NCI-H510A treated with DMSO at 0.1 percent for 48 hours (cell line): Measurements from ENCODE around the gene GPX6.
"Not testable (repeated sequence)": the region's sequence is repeated elsewhere in the genome, so short reads cannot be mapped to it uniquely, and the experiment has no call there.

Experiments used
- DNase-seq: peaks from one replicate; lab custom pipeline; 2025; lab: John Stamatoyannopoulos, UW

Gene GPX6, protein sequence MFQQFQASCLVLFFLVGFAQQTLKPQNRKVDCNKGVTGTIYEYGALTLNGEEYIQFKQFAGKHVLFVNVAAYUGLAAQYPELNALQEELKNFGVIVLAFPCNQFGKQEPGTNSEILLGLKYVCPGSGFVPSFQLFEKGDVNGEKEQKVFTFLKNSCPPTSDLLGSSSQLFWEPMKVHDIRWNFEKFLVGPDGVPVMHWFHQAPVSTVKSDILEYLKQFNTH

GRCh38 chr6:28515676-28516075 is at the start of gene GPX6:
Gene GPX6, minus strand, starts transcription at chr6:28515793. Its CDS starts 50 bp downstream, at chr6:28515743.
- no peak for DNase-seq

DNA sequence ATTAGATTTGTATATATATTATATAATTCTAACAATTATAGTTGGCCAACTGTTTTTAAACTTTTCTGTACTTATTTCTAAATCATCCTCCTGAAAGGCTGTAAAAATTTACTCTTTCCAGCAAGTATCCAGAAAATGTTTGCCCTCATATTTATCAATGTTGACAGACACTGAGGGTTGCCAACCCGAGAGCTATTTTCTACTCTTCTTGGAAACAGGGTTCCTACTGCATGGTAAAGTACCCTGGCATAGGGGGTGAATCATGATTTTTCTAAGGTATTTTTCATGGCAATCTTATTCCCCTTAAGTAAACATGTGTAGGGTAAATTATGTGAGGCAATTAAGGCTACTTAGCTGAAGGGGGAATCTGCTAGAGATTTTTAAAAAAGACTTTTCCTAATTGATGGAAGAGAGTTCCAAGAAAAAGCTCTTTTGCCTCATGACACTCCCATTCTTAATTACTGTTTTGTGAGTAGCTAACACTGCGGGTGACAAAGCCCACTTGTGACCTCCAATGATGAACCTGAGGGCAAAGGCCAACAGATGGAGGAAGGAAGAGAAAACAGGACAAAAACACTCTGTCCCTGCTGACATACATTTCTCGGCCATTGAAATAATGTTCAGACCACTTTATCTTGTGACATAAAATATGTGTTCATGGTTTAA is 48.0 kb upstream of the GPX6 start:
- DNase-seq: no peak

GRCh38 chr6:28558629-28559028 is 43.0 kb upstream of the GPX6 start:
- DNase-seq: no peak

DNA sequence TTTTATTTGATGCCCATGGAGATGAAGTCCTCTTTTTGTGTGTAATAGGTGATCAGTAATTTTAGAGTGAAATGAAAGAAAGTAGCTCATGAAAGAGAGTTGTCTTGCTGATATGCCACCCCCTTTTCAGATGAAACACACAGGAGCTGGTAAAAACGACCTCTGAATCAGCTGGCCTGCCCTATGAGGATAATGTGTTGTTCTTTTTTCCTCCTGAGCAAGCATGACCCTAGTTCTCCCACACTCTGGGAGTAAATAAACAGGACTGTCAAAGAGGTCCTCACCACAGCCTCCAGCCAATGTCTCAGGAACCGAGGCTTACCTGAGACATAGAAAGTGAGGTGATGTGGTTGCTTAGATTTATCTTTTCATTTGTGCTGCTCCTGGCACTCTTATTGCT is 39.5 kb upstream of the GPX6 start:
- no peak for DNase-seq

DNA sequence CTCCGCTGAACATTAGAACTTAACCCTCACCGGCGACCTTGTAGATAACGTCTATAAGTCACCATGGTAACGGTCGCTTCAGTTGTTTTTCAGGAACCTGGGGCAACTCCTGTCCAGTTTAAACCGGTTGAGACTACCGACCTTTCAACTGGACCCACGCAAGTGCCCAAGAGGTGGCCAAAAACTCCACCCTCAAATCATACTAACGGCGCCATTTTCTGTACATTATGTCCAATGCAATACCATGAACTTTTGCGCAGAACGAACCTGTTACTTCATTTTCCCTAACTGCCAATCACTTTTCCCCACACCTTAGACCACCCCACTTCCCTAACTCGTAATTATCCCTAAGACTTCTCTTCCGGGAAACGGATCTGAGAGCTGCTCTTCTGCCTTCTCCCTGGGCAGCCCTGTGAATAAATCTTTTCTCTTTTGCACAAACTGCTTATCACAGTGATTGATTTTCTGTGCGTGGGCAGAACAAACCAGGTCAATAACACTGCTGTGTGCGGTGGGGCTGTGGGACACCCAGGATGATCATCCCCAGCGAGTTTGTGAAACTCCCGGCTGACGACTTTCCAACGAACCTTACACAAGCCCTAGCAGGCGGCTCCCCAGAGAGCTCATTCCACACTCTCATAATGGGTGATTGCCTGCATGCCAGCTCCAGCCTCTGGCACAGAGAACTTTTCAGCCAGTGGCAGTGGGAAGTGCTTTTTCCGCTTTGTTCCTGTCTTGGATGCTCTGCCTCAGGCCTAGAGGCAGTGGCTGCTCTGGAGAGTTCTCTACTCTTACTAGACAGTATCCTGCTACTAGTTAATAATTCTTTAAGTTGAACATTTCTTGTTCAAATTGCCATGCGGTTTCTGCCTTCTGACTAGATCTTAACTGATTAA is 38.6 kb upstream of the GPX6 start:
- DNase-seq: no peak

DNA sequence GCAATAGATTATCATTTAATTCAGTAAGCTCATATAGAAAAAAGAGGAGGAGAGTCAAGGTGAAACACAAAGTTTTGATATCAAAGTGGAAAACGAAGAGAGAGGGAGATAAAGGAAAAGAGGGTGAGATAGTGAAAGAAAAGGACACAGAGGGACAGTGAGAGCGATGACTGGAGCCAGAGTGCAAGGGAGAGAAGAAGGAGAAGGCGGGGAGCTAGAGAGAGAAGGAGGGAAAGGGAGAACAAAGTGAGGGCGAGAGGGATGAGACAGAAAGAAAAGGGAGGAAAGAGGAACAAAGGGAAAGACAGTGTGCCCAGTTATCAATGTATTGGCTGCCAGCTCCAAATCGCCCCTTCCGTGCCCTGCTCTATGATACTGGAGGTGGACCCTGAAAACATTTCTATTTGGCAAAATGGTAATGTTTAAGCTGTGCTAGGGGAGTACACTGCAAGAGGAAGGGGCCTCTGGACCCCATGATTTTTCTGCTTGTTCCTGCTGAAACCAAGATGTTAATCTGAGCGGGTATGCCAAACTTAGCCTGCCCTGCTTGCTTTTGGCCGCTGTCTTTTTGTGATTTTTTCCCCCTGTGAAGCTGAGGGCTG is 37.9 kb upstream of the GPX6 start:
- no peak for DNase-seq

DNA sequence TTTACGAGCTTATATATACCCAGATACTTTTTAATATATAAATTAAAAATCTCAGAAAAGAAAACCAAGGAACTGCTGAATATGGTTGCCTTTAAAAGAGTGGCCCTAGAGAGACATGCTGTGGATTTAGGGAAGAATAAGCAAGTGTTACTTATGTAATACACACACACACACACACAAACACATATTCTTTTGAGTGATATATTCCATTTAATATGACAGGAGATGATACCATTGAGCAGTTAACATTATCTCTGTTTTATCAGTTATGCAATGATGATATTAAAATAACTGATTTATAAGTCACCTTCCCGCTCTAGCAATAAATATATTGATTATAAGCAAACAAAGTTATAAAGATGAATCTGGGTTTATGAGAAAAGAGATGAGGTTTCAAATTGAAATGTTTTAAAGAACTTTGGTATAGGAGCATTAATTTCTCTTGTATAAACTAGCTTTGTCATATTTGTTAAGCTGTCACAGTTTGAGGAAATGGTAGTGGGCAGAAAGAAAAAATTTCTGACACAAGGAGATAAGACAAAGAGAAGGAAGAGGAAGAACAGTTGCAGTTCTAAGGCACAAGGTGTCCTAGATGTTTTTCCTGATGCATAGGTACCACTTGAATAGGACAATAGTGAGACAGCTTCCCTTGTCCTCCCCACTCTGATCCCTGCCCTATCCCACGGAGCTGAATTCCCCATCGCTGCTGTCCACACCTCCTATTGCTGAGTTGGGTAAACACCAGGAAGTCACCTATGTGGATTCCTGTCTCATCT is 36.5 kb upstream of the GPX6 start:
- no peak for DNase-seq

DNA sequence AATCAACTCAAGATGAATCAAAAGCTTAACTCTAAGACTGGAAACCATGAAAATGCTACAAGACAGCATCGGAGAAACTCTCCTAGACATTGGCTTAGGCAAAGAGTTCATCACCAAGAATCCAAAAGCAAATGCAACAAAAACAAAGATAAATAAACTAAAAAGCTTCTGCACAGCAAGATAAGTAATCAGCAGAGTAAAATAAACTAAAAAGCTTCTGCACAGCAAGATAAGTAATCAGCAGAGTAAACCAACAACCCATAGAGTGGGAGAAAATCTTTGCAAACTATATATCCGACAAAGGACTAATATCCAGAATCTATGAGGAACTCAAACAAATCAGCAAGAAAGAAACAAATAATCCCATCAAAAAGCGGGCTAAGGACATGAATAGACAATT is 31.4 kb upstream of the GPX6 start:
- not testable (repeated sequence) for DNase-seq

DNA sequence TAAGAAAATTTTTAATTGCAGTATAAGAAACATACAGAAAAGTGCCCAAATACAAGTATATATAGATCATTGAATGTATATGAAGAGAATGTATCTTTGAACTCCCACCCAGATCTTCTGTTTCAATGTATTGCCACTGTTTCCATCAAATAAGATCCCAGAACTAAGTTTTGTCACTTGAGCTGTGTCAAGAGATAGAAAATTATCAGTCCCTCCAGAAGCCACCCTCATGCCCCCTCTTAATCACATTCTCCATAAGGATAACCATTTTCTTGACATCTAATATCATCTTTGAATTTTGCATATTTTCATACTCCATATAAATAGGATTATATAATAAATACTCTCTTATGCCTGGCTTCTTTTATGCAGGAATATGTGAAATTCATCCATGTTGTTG is 30.4 kb upstream of the GPX6 start:
- no peak for DNase-seq

- no peak for DNase-seq
Measured at GRCh38 chr6:28543651-28544610, 28.3 kb upstream of the GPX6 start.

GRCh38 chr6:28542440-28543296 is 27.1 kb upstream of the GPX6 start:
- no peak for DNase-seq

DNA sequence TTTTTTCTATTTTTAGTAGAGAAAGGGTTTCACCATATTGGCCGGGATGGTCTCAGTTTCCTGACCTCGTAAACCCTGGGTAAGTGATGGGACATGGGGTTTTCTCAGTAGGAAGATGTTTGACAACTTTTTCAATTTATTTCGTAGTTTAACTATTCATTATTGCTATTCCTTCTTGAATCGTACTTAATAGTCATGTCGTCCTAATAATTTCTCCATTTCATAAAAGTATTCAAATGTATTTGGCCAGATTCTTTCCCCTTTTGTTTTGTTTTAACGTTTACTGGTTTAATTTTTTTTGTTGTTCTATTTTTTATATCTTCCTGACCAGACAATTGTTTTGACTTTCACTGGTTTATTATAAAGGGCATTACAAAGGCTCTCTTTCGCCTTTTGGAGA is 26.4 kb upstream of the GPX6 start:
- DNase-seq: no peak

DNA sequence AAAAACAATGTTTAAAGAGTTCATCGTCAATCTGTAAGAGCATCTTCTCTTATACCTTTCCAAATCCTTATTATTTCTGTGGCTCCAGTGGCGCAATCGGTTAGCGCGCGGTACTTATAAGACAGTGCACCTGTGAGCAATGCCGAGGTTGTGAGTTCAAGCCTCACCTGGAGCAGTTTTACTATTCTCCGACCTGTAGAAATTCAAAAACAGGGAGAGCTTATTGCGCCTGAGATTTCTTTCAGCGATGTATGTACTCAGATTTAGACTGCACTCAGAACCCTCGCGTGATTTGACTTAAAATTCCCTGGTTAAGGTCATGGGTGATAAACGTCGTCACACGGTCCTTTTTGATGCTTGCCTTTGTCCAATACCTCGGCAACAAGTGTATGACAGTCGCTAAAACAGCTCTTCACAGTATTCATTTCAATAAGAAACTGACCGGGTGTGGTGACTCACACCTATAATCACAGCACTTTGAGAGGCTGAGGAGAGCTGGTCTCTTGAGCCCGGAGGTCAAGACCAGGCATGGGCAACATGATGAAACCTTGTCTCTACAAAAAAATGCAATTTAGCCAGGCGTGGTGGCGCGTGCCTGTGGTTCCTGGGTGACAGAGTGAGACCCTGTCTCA is 22.0 kb upstream of the GPX6 start:
- no peak for DNase-seq

- no peak for DNase-seq
Measured at GRCh38 chr6:28537065-28537464, 21.5 kb upstream of the GPX6 start.

GRCh38 chr6:28534875-28535274 is 19.3 kb upstream of the GPX6 start:
- DNase-seq: no peak

DNA sequence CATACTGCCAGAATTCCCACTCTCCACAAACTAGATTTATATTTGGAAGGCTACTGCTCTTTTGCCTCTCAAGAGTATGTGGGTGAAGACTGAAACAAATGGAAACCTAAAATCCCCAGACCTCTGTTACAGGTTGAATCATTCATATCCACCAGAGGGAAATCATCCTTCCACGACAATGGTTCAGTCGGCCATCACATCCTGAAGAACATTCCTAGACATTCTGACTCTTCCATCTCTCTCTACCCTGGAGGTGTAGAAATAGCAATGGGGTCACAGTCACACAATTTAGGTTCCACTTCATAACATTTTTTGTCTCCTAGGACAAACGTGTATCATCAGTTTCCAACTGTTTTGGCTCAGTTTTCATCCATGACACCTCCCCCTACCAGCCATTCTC is 18.7 kb upstream of the GPX6 start:
- no peak for DNase-seq

DNA sequence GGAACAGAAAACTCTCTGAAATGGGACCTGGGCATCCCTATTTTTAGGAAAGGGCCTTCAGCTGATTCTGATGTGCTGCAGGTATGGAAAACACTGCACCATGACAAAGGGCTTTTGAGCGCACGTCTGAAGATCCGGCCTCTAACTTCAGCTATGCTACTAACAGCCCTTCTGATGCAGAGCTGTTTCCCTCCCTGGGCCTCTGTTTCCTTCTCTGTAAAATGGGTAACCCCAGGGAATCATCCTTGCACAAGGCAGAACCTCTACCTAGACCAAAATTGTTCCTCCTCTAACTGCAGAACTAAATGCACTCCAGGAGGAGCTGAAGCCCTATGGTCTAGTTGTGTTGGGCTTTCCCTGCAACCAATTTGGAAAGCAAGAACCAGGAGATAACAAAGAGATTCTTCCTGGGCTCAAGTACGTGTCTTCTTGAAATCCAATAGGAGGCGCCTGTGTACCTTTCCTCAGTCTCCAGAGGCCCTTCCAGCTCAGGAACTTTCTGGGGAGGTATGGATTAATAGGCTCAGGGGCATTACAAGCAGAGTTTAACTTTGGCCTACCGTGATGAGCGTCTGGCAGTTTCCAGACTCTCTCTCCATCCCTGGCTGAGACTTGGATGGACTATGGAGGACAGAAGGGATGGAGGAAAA is 16.0 kb upstream of the GPX6 start:
- no peak for DNase-seq

- DNase-seq: no peak
Measured at GRCh38 chr6:28530777-28531176, 15.2 kb upstream of the GPX6 start.
